ENCODE results near the gene GINS1.
"Not testable (repeated sequence)": the region's sequence is repeated elsewhere in the genome, so short reads cannot be mapped to it uniquely, and the experiment has no call there.

The GINS1 gene

DNA sequence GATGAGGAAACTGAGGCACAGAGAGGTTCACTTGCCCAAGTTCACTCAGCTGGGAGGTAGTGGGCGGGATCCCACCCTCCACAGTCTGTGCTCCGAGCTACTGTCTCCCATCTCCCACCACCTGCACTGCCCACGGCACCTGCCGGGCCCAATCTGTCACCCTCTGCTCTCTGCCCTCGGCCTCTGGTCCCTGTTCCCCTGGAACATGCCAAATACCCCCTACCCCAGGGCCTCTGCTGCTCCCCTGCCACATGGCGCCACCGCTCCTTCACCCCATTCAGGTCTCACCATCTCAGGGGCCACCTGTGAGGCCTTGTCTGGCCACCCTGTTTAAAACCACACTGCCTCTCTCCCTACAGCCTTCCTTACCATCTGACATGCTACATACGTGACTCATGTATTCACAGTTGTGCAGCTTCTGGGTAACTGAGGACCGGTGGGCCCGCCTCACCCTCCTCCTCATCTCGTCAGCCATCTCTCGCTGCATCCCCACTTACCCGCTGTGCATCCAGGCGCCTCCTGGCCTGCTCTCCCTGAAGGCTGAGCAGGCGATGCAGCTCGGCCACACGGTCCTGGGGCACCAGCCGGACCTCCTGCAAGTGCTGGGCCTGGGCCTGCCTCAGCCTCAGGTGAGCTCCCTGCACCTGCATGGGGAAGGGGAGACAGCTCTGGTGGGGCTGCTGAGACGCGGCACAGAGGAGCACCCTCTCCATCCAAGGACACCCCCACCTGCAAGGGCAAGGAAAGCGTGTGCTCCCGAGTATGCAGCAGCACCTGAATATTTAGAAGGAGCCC lies 50.6 kb downstream of the GINS1 start:
- DNase-seq: no peak

DNA sequence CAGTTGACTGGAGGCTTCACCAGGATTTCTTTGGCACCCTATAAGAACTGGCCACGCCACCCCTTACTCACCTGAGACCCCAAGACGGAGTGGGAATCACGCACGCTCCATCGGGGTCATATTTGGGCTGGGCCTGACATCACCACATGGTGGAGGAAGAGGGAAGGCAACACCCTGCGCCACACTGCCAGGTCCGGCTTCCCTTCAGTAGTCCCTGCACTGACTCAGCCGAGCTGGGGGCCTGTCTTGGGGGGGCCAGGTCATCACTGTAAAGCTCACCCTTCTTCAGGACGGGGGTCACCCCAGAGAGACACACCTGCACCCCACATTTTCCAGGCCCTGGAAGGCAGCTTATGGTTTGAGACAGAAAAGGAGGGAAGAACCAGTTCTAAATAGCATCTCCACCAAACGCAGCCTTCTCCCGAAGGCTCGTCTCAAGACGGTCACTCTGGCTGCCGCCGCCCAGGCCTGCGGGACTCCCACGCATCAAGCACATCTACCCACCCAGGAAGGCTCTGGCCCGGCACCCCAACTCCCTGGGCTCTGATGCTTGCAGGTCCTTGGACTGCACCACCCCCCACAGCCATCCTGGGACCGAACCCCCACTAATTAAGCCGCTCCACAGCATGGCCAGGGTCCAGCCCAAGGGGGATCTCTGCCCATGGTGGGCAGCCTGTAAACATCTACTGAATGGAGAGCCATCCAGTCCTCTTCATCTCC lies 51.8 kb downstream of the GINS1 start:
- no peak for DNase-seq

DNA sequence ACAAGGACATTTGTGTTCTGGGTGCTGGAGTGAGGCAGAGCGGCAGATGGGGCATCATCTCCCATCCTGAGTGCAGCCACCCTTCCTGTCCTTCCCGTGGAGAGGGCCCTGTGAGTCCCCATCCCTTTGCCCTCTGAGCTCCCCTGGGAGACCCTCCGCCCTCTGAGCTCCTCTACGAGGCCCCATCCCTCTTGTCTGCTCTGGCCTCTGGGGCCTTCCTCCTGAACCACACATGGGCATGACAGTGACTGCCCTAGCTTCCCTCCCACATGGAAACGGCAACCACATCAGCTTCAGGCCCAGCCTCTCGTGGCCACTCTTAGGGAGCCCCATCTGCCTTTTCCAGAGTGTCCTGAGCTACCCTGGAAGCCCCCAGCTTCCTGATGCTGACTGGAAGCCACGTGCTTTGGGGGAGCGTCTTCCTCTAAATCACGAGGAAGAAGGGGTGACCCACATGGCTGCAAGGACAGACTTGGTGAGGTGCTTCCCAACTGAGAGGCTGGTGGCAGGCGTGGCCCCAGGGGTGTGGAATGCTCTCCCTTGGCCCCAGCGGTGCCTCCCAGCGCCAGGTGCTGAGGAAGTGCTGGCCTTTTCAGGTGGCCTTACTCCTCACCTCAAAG lies 52.6 kb downstream of the GINS1 start:
- no peak for DNase-seq

DNA sequence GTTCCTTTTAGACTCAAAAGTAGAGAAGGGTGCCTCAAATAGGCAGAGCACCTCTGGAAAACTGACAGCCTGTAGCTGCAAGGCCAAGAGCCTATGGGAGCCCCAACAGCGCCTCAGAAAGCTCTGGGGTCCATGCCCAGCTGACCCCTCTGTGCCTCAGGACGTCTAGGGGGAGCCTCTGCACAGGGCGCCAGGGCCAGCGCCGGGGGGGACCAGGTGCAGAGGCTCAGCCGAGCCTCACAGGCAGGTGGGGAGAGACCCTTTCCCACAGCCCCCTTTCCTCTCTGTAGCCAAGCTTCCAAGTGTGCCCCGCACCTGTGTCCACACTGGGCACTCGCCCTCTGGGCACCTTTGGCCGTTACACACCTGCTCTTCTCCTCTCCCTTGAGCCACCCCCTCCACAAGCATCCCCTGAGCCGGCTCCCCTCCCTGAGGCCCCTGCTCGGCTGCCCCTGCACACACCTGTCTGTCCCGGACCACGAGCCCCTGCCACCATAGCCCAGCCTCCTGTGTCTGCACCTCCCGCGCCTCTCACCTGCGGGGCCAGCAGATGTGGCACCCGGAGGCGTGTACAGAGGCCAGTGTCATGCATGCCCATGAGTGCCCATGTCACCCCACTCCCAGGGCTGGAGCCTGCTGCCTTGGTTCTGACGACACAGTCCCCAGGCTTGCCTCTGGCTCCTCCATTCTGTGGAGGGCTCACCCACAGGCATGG lies 53.2 kb downstream of the GINS1 start:
- DNase-seq: no peak

DNA sequence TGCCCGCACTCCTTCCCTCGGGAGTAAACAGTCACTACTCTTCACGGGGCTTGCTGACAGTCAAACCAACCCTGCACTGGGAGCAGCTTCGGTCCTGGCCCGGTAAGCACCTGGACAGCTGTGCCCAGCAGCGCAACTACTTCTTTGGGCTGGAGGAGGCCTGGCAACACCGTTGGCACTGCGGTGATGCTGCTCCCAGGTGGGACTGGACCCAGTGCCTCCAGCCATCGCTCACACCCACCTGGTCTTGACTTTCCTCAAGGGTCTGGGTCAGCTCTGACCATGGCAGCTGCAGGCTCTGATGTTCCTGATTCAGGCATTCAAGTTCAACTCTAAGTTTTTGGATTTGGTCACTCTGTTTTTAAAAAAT lies 53.8 kb downstream of the GINS1 start:
- DNase-seq: no peak

DNA sequence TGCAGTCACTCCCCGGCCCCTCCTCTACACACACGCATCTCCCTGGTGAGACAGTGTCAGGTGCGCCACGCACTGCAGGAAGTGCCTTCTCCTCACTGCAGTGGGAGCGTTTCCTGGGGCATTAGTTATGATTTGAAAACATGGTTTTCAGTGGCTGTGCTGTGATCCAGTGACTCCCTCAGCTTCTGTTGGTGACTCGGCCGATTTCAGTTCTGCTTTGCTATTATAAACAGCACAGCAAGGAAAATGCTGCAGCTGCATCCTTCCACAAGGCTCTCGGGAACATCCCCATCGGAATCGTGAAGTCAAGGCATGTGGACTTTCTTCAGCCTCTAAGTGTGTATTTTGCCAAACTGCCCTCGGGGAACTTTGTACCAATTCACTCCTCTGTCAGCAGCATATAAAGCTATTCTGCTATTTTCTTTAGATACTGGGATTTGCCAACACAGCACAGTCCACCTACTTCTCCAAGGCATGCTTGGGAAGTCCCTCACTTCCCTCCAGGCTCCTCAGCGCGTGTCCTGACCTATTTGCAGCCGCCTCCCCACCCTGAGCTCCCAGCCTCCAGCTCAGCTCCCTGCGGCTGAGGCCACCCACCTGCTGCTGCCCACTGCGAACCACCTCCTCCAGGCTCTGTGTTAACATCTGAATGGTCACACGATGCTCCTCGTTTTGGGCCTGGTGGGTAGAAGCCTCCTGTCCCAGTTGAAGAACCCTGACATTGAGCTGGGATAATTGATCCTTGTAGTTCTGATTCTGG lies 54.5 kb downstream of the GINS1 start:
- no peak for DNase-seq

DNA sequence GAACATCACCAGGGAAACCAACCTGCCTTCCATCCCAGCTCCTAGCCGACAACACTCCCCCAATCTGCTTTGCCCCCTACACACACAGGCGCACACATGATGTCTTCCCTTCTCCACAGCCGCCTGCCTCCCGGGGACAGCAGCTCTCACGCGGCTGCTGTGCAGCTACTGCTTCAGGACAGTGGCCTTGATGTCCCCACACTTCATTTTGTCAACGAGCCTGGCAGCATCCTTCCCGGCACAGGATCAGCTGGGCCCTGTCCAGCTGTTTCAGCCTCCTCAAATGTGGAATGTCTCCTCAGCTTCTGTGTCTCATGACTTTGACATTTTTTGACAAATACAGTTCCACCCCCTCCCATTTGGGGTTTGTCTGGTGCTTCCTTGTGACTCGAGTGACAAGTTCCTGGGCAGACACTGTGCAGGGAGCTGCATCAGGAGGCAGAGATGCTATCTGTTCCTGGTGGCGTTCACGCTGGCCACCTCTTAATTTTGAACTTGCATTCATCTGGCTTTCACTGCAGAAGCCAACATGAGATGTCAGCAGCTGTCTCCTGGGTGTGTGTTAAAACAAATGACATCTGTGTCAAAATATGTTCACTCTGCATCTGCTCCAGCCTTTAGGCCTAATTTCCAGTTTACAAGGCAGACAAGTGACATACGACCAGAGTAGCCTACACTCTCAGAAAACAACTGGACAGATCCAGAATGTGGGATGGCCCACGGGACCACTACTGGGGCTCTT lies 57.2 kb downstream of the GINS1 start:
- no peak for DNase-seq

DNA sequence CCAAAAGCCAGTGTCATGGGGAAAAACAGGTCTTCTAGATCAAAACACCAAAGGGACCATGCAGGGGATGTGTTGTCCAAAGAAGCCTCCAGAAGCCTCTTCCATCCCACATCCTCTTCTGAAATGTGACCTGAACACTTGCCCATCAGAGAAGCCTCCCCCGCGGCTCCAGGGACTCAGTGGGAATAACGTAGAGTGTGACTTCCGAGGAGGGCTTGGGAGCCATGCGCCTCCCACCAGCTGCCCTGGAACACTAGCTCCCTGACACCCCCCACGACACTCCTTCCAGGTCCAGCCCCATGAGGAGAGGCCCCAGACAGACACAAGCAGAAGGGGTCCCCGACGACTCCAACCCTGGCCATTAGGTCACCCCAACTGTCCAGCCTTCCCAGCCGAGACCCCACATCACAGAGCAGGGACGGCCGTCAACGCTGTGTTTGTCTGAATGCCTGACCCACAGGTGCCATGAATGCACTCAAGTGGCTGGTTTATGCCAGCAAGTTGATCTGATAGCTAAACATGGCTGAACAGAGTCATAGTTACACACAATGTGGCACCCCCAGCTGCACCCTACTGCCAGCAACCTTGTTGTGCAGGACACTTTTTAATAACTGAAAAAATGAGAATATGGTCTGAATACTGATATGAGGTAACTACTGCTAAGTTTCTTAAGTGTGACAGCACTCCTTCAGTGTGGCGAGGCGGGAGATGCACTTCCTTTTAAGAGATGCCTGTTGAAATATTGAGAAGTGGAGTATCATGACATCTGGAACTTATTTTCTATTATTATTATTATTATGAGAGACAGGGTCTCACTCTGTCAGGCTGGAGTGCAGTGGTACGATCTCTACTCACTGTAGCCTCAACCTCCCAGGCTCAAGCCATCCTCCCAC lies 58.0 kb downstream of the GINS1 start:
- no peak for DNase-seq

DNA sequence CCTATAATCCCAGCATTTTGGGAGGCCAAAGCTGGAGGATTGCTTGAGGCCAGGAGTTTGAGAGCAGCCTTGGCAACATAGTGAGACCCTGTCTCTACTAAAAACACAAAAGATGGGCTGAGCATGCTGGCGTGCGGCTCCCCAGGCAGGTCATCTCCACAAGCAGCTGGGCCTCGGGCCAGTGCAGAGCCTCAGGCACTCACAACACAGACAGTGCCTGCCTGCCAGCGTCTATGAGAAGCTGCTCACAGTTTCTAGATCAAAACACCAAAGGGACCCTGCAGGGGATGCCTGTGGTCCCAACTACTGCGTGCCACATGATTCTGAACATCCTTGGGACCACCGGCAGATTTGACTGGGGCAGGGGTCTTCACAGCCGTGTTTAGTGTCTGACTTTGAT lies 59.4 kb downstream of the GINS1 start:
- DNase-seq: no peak

DNA sequence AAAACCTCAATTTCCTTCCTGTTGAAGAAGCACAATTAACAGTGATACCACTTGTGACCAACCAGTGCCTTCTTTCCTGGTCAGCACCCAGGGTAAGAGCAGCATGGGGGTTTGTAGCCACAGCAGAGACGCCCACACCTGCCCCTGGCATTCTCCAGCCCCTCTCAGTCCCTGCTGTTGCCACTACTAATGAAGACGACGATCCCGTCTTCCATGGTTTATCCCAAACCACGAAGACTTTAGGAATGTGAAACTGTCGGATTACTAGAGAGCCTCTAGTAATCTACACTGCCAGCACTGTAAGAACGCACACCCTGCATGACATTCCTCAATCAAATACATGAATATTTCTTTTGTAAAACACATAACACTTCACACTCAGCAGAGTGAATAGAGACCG lies 60.0 kb downstream of the GINS1 start:
- no peak for DNase-seq

DNA sequence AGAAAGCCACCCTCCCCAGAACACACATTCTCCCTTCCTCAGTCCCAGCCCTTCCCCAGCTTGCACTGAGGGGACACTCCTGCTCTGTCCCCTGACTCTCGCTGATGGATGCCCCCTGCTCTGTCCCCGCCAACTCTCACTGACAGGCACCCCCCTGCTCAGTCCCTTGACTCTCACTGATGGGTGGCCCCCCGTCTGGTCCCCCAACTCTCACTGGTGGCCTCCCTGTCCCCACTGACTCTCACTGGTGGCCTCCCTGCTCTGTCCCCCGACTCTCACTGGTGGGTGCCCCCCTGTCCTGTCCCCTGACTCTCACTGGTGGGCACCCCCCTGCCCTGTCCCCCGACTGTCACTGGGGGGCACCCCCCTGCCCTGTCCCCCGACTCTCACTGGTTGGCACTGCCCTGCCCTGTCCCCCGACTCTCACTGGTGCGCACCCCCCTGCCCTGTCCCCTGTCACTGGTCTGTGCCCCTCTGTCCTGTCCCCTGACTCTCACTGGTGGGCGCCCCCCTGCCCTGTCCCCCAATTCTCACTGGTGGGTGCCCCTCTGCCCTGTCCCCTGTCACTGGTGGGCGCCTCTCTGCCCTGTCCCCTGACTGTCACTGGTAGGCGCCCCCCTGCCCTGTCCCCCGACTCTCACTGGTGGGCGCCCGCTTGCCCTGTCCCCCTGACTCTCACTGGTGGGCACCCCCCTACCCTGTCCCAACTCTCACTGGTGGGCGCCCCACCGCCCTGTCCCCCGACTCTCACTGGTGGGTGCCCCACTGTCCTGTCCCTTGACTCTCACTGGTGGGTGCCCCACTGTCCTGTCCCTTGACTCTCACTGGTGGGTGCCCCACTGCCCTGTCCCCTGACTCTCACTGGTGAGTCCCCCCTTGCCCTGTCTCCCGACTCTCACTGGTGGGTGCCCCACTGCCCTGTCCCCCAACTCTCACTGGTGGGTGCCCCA lies 60.9 kb downstream of the GINS1 start:
- DNase-seq: no peak

DNA sequence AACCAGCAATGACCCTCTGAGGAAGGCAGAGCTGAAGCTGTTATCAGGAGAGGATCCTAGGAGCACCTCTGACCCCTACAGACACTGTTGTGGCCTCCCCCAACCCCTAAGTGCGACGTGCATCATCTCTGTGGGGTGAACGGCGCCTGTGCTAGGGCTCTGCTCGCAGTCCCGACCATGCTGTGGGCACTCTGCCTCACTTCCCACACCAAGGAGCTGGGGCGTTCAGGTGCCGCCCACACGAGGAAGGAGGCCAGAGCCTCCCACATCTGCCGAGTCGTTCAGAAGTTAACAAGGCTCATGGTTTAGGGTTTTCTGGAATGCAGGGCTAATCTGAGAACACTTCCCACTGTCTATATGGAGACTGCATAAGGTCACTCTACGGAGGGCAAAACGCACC lies 62.1 kb downstream of the GINS1 start:
- no peak for DNase-seq

DNA sequence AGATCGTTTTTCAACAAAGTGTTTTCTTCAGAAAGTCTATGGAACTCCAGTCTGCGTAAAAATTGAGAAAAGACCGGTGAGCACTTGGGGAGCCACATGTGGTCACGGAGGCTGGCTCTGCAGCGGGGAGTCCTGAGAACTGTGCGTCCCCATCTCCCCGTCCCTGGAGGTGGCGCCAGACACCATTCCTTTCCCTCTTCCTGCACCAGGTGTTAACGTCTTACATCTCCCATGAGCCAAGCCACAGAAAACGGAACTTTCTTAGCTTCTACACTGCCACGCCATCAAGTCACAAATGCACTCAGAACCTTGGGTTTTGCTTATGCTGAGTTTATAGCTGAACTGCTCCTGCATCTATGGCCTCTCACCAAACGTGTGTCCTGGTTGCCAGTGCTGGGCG lies 62.6 kb downstream of the GINS1 start:
- peak; percentile 33 for DNase-seq

DNA sequence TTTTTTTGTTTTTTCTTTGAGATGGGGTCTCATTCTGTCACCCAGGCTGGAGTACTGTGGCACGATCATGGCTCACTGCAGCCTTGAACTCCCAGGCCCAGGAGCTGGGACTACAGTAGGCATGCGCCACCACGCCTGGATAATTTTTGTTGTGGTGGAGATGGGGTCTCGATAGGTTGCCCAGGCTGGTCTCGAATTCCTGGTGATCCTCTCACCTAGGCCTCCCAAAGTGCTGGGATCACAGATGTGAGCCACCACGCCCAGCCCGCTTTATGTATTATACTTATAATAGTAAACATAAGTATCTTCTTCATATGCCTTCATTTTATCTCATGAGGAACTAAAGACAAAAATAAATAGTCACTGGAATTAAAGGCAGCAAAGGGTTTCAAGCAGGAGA lies 63.5 kb downstream of the GINS1 start:
- no peak for DNase-seq

DNA sequence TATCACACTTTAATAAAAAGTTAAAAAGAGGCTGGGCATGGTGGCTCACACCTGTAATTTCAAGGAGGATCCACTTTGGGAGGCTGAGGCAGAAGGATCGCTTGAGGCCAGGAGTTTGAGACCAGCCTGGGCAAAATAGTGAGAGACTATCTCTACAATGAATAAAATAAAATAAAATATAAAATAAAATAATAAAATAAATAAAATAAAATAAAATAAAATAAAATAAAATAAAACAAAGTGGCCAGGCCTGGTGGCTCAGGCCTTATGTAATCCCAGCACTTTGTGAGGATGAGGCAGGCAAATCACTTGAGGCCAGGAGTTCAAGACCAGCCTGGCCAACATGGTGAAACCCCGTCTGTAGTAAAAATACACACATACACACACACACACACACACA lies 65.8 kb downstream of the GINS1 start:
- DNase-seq: not testable (repeated sequence)

DNA sequence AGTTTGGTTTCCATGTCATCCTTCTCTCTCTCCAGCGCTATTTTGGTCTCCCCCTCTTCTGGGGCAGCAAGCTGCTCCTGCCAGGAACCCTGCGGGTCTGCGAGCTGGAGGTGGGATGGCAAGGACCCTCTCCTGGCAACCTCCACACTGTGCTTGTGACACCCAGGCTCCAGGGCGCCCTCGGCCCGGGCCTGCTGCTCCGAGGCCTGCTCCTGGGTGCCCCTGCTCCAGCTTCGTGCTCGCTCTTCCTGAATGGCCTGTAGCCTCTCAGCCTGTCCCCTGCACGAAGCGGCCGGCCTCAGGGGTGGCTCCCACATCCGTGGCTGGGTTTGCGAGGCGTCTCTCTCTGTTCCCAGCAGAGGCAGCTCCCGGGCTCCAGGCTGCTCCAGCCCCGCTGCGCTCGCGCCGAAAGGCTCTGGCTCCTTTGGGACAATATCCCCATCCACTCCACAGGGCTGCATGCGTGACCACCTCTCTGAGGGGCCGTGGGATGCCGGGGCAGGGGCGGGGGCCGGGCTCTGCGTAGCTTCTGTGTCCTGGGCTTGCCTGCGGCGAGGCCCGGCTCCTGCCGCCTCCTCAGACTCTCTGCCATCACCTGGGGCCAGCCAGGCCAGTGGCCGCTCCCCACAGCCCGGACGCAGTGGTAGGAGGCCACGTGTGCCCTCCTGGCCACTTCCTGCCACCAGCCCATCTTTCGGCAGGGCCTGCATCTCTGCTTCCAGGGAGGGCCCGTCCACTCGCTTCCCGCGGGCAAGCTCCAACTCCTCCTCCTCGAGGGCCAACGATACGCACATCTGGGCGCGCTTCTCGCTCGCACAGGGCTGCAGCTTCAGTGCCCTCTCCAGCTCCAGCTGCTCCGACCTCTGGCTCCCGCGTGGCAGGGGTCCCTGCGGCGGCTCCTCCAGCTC lies 68.9 kb downstream of the GINS1 start:
- no peak for DNase-seq

DNA sequence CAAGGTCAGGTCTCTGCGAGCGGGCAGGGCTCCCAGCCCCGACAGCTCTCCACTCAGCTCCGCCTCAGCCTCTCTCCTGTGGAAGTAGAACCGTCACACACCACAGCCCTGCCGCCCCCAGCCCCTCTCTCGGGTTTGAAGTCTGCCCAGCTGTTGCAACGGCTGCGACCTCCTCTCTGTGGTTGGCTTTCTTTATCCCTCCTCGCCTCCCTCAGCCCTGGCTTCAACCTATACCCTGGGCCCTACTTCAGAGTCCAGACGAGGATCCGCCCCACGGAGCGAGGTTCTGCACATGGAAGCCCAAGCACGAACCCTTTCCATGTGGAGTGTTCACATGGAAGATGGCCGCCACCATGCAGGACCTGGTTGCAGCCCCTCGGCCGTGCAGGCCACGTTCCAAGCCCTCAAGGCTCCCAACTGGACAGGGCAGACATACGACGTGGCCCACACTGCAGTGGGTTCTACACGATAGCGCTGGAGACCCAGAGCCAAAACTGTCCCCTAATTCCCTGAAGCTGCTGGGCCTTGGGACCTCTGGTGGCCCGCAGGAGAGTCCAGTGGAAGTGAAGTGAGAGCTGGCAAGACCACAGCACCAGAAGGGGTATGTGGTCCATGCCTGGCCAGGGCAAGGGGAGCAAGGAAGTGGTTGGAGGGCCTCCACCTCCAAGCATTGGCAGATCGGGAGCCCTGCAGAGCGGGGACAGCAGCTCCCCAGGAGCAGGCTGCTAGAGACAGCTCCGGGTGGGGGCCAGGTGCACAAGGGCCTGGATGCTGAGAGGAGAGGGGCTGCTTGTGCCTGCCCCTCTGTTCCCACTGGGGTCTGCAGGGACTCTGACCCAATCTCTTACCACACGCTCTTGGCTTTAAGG lies 69.8 kb downstream of the GINS1 start:
- no peak for DNase-seq
